Right lobe of liver (tissue), 4 donors: ENCODE data around the gene STPG2.

Source experiments
- CTCF ChIP-seq, 4 donors: fragments of 200-600 bp in 3 of 4; fragments of 450-650 bp in 1 of 4; IDR thresholded peaks; one replicate each; pipeline versions ENCODE4 v1.5.1 to v1.8.0; 2016 to 2022; ENCODE audit warnings: antibody characterized with exemption in 4 of 4, mild to moderate bottlenecking in 2 of 4
- POLR2A ChIP-seq: fragments of 450-650 bp; IDR thresholded peaks from one replicate; pipeline ENCODE4 v1.6.1; 2017; ENCODE audit warnings: antibody characterized with exemption, mild to moderate bottlenecking
- donor health status: DM: no; HTN: no; CAD: no.
- donor health status: DM: no; HTN: no; CAD: no.
- donor health status: DM: no; HTN: yes; CAD: no.

GRCh38 chr4:97924341-97924958 is 218.8 kb downstream of the STPG2 start:
- TF ChIP-seq POLR2A (no peak), CTCF (IDR thresholded peaks at IDR 0.05) (no peak)
